HAP-1 (cell line): ENCODE data around the gene ZNF593OS.

Source experiments
- DNase-seq, 2 experiments: peaks; one replicate each; pipeline ENCODE4 v3.0.0-alpha.2; 2016 to 2020; ENCODE audit warnings: low spot score in 2 of 2
- H3K27me3 ChIP-seq: fragments of 250-450 bp; sonication (Bioruptor Pico); 2 replicates; pipeline ENCODE4 v1.5.1; 2020; ENCODE audit warnings: low read depth, mild to moderate bottlenecking, moderate library complexity
- H3K36me3 ChIP-seq: fragments of 250-450 bp; sonication (Bioruptor Pico); replicated peaks from 2 replicates; pipeline ENCODE4 v1.5.1; 2020; ENCODE audit warnings: mild to moderate bottlenecking
- H3K4me1 ChIP-seq: fragments of 250-450 bp; sonication (Bioruptor Pico); 2 replicates; pipeline ENCODE4 v1.5.1; 2020; ENCODE audit warnings: mild to moderate bottlenecking
- H3K4me3 ChIP-seq: fragments of 250-450 bp; sonication (Bioruptor Pico); 2 replicates; pipeline ENCODE4 v1.5.1; 2020; ENCODE audit warnings: mild to moderate bottlenecking, moderate library complexity
- H3K9me3 ChIP-seq: fragments of 250-450 bp; sonication (Bioruptor Pico); 2 replicates; pipeline ENCODE4 v1.5.1; 2020; ENCODE audit warnings: mild to moderate bottlenecking, moderate library complexity
- in situ Hi-C: fragments of 300-500 bp; cut with MboI; formaldehyde crosslinking; loops from 3 replicates; pipeline ENCODE4 v1.14.3; 2020; ENCODE audit warnings: low sequenced_read_pairs, inconsistent platforms, mixed read lengths

ZNF593OS gene

GRCh38 chr1:26171084-26172072 lies at the start of gene ZNF593OS:
Gene ZNF593OS (minus strand): TSS chr1:26171832. CDS start chr1:26171661, 171 bp downstream.
- Histone ChIP-seq H3K4me3 (peak within 1 kb of the TSS; percentile 98), H3K27me3 (no peaks in the 10 kb centered on the region), H3K4me1 (peaks cover 18% of the 10 kb centered on the region), H3K36me3 (peaks cover 16% of the 10 kb centered on the region), H3K9me3 (no peaks in the 10 kb centered on the region)
- in situ Hi-C loops, result no loop called here
- DNase-seq, result peak in 1 of 2 experiments; percentile 28

- in situ Hi-C loops, result no loop called here
- Histone ChIP-seq H3K4me3 (no peak overlapping the region), H3K36me3 (no peaks in the 10 kb centered on the region), H3K4me1 (peaks cover 9% of the 10 kb centered on the region), H3K9me3 (no peaks in the 10 kb centered on the region), H3K27me3 (no peaks in the 10 kb centered on the region)
- no peak for DNase-seq
Measured at GRCh38 chr1:26221094-26221493, 49.5 kb upstream of the ZNF593OS start.

GRCh38 chr1:26220199-26220912 lies 48.7 kb upstream of the ZNF593OS start:
- H3K4me3 ChIP-seq, result no peak overlapping the region
- no peaks in the 10 kb centered on the region for H3K36me3 ChIP-seq
- H3K27me3 ChIP-seq, result no peaks in the 10 kb centered on the region
- in situ Hi-C loops, result no loop called here
- peaks cover 9% of the 10 kb centered on the region for H3K4me1 ChIP-seq
- no peaks in the 10 kb centered on the region for H3K9me3 ChIP-seq
- DNase-seq, result no peak

- no peaks in the 10 kb centered on the region for H3K27me3 ChIP-seq
- H3K4me1 ChIP-seq, result peaks cover 9% of the 10 kb centered on the region
- H3K4me3 ChIP-seq, result no peak overlapping the region
- in situ Hi-C loops, result no loop called here
- H3K36me3 ChIP-seq, result no peaks in the 10 kb centered on the region
- no peaks in the 10 kb centered on the region for H3K9me3 ChIP-seq
- no peak for DNase-seq
Measured at GRCh38 chr1:26218906-26219494, 47.4 kb upstream of the ZNF593OS start.

GRCh38 chr1:26215246-26215645 lies 43.6 kb upstream of the ZNF593OS start:
- Histone ChIP-seq H3K4me3 (no peak overlapping the region), H3K27me3 (no peaks in the 10 kb centered on the region), H3K4me1 (peaks cover 9% of the 10 kb centered on the region), H3K36me3 (no peaks in the 10 kb centered on the region), H3K9me3 (no peaks in the 10 kb centered on the region)
- DNase-seq, result no peak
- in situ Hi-C loops, result no loop called here

- no peak for DNase-seq
- in situ Hi-C loops, result no loop called here
- H3K27me3 ChIP-seq, result no peaks in the 10 kb centered on the region
- peaks cover 9% of the 10 kb centered on the region for H3K4me1 ChIP-seq
- no peaks in the 10 kb centered on the region for H3K9me3 ChIP-seq
- H3K4me3 ChIP-seq, result no peak overlapping the region
- no peaks in the 10 kb centered on the region for H3K36me3 ChIP-seq
Measured at GRCh38 chr1:26213335-26213905, 41.8 kb upstream of the ZNF593OS start.

DNA sequence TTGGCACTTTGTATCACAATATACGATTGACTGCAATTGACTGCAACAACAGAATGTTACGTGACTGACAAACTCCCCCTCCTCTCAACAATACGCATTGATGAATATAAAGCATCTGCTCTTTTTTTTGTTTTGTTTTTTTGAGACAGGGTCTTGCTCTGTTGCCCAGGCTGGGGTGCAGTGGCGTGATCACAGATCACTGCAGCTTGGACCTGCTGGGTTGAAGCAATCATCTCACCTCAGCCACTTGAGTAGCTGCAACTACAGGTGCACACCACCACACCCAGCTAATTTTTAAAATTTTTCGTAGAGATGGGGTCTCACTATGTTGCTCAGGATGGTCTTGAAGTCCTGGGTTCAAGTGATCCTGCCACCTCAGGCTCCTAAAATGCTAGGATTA lies 41.1 kb upstream of the ZNF593OS start:
- DNase-seq, result no peak
- H3K4me1 ChIP-seq, result peaks cover 9% of the 10 kb centered on the region
- in situ Hi-C loops, result no loop called here
- H3K36me3 ChIP-seq, result no peaks in the 10 kb centered on the region
- no peaks in the 10 kb centered on the region for H3K27me3 ChIP-seq
- no peaks in the 10 kb centered on the region for H3K9me3 ChIP-seq
- H3K4me3 ChIP-seq, result no peak overlapping the region

- no peaks in the 10 kb centered on the region for H3K9me3 ChIP-seq
- no peaks in the 10 kb centered on the region for H3K36me3 ChIP-seq
- in situ Hi-C loops, result no loop called here
- H3K27me3 ChIP-seq, result no peaks in the 10 kb centered on the region
- no peak for DNase-seq
- no peak overlapping the region for H3K4me3 ChIP-seq
- no peaks in the 10 kb centered on the region for H3K4me1 ChIP-seq
Measured at GRCh38 chr1:26210147-26210870, 38.7 kb upstream of the ZNF593OS start.

DNA sequence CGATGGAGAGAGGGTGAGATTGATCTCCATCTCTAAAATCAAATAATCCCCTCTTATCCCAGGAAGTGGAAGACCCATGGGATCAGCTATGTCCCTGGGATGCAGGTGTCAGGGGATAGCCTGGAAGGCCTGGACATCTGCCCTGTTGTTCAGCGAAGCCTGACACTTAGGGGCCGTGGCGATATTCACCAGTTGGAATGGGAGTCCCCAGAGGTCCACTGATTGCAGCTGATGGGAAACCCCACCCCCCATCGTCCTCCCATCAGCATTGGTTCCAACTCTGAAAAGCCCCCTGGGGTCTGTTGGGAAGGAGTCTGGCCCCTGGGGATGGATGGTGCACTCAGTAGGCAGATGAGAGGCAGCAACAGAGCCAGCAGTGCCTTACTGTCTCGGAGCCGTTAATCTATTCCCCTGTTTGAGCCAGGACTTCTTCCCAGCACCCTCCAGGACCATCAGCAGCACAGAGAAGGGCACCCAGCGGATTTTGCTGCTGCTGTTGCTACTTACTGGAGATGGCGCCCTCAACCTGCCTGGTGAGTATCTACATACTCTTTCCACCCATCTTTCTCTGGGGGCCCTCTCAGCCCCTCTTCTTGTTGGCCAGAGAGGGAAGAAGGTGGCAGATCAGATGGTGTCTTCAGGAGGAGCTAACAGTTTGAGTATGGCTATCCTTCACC lies 32.1 kb upstream of the ZNF593OS start:
- no peak for DNase-seq
- Histone ChIP-seq H3K9me3 (no peaks in the 10 kb centered on the region), H3K4me3 (no peak overlapping the region), H3K27me3 (no peaks in the 10 kb centered on the region), H3K4me1 (no peaks in the 10 kb centered on the region), H3K36me3 (no peaks in the 10 kb centered on the region)
- in situ Hi-C loops, result no loop called here

DNA sequence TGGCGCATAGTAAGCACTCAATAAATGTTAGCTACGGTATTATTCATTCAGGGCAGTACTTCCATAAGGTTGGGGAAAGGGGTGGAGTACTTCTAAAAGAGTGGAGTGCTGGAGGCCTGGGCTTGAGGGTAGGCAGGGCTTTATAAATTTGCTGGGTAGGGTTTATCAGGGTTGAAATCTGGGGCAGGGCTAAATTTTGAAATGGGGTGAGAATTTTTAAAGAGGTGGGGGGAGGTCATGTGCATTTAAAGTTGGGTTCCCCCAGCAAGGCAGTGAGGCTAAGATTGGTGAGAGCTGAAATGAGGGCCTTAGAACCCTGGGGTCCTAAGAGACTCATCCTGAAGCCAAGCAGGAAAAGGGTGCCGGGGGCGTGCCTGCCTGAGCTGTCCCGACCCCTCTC lies 28.8 kb upstream of the ZNF593OS start:
- Histone ChIP-seq H3K9me3 (no peaks in the 10 kb centered on the region), H3K27me3 (no peaks in the 10 kb centered on the region), H3K4me1 (no peaks in the 10 kb centered on the region), H3K36me3 (no peaks in the 10 kb centered on the region), H3K4me3 (no peak overlapping the region)
- DNase-seq, result no peak
- in situ Hi-C loops, result no loop called here

- no peaks in the 10 kb centered on the region for H3K9me3 ChIP-seq
- no peak overlapping the region for H3K4me3 ChIP-seq
- DNase-seq, result no peak
- H3K4me1 ChIP-seq, result no peaks in the 10 kb centered on the region
- H3K36me3 ChIP-seq, result no peaks in the 10 kb centered on the region
- in situ Hi-C loops, result no loop called here
- H3K27me3 ChIP-seq, result no peaks in the 10 kb centered on the region
Measured at GRCh38 chr1:26197813-26198212, 26.2 kb upstream of the ZNF593OS start.

- no peaks in the 10 kb centered on the region for H3K27me3 ChIP-seq
- no peak overlapping the region for H3K4me3 ChIP-seq
- no peaks in the 10 kb centered on the region for H3K36me3 ChIP-seq
- no peak for DNase-seq
- H3K4me1 ChIP-seq, result no peaks in the 10 kb centered on the region
- in situ Hi-C loops, result no loop called here
- no peaks in the 10 kb centered on the region for H3K9me3 ChIP-seq
Measured at GRCh38 chr1:26197301-26197700, 25.7 kb upstream of the ZNF593OS start.

- in situ Hi-C loops, result no loop called here
- no peak for DNase-seq
- no peaks in the 10 kb centered on the region for H3K36me3 ChIP-seq
- H3K4me3 ChIP-seq, result no peak overlapping the region
- H3K9me3 ChIP-seq, result no peaks in the 10 kb centered on the region
- H3K4me1 ChIP-seq, result no peaks in the 10 kb centered on the region
- no peaks in the 10 kb centered on the region for H3K27me3 ChIP-seq
Measured at GRCh38 chr1:26195805-26196204, 24.2 kb upstream of the ZNF593OS start.
